DMS 273 treated with DMSO at 0.1 percent for 48 hours (cell line): Measurements from ENCODE around the gene F7.

ENCODE experiments used
- DNase-seq: peaks from one replicate; lab custom pipeline; 2025; lab: John Stamatoyannopoulos, UW

The F7 gene

GRCh38 chr13:113118261-113119021, 12.8 kb downstream of the F7 start:
- no peak for DNase-seq

DNA sequence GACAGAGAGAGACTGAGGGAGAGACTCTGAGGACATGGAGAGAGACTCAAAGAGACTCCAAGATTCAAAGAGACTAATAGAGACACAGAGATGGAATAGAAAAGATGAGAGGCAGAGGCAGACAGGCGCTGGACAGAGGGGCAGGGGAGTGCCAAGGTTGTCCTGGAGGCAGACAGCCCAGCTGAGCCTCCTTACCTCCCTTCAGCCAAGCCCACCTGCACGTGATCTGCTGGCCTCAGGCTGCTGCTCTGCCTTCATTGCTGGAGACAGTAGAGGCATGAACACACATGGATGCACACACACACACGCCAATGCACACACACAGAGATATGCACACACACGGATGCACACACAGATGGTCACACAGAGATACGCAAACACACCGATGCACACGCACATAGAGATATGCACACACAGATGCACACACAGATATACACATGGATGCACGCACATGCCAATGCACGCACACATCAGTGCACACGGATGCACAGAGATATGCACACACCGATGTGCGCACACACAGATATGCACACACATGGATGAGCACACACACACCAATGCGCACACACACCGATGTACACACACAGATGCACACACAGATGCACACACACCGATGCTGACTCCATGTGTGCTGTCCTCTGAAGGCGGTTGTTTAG, 13.7 kb downstream of the F7 start:
- DNase-seq: no peak

DNA sequence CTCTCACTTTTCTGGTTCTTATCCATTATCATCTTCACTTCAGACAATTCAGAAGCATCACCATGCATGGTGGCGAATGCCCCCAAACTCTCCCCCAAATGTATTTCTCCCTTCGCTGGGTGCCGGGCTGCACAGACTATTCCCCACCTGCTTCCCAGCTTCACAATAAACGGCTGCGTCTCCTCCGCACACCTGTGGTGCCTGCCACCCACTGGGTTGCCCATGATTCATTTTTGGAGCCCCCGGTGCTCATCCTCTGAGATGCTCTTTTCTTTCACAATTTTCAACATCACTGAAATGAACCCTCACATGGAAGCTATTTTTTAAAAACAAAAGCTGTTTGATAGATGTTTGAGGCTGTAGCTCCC, 14.2 kb downstream of the F7 start:
- no peak for DNase-seq

GRCh38 chr13:113120300-113121182, 14.9 kb downstream of the F7 start:
- no peak for DNase-seq

DNA sequence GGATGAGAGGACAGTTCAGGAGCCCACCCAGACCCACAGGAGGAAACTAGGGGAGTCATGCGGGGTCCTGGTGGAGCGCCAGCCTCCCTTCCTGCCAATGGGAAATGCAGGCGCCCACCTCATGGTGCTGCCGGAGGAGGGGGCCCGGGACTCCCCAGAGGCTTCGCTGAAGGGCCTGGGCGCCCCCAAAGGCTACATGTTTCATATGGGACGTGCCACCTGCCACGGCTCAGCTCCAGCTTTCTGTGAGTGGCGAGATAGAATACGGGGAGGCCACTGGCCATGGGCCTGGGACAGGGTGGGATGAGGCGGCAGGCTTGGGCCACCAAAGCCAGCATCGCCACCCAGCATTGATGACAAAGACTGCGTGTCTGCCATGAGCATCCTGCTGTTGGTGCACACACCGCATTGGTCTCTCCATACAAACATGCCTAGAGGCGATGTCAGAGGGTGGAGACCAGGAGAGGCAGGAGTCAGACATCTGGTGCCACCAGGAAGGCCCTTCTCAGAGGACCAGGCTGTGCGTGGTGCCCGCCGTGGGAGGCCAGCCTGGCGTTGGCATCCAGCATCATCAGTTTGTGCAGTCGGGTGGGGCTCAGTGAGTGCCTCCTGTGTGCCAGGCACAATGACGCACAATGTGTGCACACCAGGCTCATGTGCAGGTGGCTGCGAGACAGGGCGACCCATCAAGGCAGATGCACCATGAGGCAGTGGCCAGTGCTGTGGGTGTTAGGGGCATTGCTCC, 15.8 kb downstream of the F7 start:
- no peak for DNase-seq

- no peak for DNase-seq
These were observed 16.4 kb downstream of the F7 start for GRCh38 chr13:113121928-113122471.

GRCh38 chr13:113122550-113123225, 17.1 kb downstream of the F7 start, which contains the start of gene F10:
TSS of gene F10 (plus strand) at chr13:113122799. CDS start at chr13:113122856, 57 bp downstream.
- DNase-seq: no peak

- DNase-seq: no peak
These were observed 17.9 kb downstream of the F7 start for GRCh38 chr13:113123226-113124201.

DNA sequence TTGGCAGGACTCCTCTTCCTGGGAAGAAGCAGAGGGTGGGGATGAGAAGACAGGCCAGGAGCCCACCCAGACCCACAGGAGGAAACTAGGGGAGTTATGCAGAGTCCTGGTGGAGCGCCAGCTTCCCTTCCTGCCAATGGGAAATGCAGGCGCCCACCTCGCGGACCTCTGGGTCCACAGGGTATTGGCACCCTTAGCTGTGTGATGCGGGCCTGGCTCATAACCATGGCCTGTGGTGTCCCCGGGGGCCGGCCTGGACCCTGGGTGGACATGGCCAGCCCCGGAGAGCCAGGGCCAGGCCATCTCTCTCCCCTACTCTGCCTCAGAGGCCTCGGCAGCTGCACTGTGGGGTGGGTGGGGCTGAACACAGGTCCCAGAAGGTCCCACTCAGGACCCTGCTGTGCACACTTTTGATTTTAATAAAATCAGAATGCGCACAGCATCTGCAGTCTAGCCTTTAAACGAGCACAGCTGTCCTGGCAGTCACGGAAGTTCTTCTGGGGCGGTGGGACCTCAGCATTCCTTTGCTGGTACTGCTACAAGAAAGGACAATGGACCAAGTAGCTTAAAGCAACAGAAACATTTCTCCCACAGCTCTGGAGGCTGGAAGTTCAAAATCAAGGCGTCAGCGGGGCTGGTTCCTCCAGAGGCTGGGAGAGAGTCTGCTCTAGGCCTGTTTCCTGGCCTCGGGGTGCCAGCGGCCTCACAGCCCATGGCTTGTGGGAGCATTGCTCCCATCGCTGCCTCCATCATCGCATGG, 18.8 kb downstream of the F7 start:
- no peak for DNase-seq

- DNase-seq: no peak
These were observed 20.1 kb downstream of the F7 start for GRCh38 chr13:113125506-113126264.

- DNase-seq: no peak
These were observed 20.9 kb downstream of the F7 start for GRCh38 chr13:113126265-113127150.

GRCh38 chr13:113129480-113129879, 23.9 kb downstream of the F7 start:
- no peak for DNase-seq

- DNase-seq: no peak
These were observed 24.5 kb downstream of the F7 start for GRCh38 chr13:113129921-113130750.

DNA sequence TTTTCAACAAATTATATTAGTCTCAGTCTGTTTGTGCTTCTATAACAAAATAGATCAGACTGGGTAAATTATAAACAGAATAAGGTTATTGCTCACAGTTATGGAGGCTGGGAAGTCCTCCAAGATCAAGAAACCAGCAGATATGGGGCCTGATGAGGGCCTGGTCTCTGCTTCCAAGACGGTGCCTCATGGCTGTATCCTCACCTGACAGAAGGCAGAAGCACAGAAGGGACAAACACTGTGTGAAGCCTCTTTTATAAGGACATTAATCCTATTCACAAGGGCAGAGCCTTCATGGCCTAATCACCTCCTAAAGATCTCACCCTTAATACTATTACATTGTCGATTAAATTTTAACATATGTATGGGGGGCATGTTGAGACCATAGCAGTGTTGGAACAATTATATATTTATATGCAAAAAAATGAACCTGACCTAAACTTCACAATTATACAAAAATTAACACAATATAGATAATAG, 29.7 kb downstream of the F7 start:
- DNase-seq: no peak

DNA sequence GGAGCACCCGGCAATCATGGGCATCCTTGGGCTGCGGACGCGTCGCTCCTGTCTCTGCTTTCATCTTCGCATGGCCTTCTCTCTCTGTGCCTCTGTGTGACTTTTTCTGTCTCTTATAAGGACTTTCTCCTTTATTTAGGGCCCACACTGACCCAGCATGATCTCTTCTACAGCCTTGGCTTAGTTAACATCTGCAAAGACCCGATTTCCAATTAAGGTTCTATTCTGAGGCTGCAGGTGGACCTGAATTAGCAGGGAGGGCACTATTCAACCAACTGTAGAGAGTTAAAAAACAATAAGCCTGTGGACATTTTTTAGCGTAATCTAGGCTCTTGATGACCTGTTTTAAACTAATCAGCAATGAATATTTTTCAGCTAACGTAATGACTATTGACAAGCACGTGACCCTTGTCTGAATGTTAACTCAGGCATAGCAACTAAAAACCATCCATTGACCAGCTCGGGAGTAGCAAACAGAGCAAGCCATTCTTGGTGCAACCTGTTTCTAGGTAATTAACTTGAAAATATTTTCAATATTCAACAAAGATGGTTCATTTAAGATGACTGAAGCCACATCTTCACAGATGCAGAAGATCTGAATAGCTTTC, 32.2 kb downstream of the F7 start:
- DNase-seq: no peak
